Stimulated activated CD4-positive, alpha-beta T cell treated with anti-CD3 and anti-CD28 coated beads, Interleukin-1b, Interleukin-23, amount 100 ng/mL, for 48 hours (primary cell): ENCODE results near the gene SLC25A45.

Experiments
- DNase-seq: peaks from one replicate; pipeline ENCODE4 v3.0.0-alpha.2; 2020

SLC25A45 gene

GRCh38 chr11:65382033-65382803, at the start of gene SLC25A45:
TSS of gene SLC25A45 (minus strand) at chr11:65382646. CDS start at chr11:65381951, 695 bp downstream.
- DNase-seq, result peak; percentile 96

DNA sequence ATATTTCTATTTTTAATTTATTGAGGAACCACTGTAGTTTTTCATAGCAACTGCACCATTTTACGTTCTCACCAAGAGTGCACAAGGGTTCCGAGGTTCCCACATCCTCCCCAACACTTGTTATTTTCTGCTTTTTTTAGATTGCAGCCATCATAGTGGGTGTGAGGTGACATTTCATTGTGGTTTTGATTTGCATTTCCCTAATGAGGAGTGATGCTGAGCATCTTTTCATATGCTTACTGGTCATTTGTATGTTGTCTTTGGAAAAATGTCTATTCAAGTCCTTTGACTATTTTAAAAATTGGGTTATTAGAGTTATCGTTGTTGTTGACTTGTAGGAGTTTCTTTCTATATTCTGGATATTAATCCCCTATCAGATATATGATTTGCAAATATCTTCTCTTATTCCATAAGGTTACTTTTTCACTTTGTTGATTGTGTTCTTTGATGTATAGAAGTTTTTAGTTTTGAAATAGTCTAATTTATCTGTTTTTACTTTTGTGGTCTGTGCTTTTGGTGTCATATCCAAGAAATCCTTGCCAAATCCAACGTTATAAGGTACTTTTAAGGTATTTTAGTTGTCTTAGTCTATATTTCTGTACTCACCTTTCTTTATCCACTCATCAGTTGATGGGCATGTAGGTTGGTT, 49.1 kb upstream of the SLC25A45 start:
- DNase-seq, result no peak

DNA sequence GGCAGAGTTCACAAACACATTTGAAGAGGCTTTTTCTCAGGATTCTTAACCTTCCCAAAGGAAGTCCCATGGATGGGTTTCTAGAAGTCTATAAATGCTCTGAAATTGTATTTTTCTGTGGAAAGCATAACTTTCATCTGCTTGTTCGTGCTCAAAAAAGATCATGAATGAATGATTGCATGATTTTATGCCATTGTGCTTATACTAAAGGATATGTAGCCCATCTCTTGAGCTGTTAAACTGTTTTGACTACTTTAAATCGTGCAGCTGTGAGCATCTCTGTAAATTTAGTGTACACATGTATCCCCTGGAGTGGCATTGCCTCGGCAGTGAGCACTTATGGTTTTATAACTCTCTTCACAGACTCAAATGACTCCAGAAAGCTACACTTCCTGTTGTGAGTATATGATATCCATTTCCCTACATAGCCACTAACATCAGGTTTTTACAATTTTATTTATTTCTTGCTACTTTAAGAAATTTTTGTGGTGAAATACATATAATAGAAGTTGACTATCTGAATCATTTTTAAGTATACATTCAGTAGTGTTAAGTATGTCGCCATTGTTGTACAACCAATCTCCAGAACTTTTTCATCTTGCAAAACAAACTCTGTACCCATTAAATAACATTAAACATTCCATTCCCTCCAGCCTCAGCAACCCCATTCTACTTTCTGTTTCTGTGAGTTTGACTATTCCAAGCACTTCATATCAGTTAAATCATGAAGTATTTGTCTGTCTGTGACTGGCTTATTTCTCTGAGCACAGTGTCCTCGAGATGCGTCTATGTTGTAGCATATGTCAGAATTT, 48.2 kb upstream of the SLC25A45 start:
- DNase-seq, result no peak

- peak; percentile 36 for DNase-seq
Measured at GRCh38 chr11:65429724-65430405, 47.4 kb upstream of the SLC25A45 start.

DNA sequence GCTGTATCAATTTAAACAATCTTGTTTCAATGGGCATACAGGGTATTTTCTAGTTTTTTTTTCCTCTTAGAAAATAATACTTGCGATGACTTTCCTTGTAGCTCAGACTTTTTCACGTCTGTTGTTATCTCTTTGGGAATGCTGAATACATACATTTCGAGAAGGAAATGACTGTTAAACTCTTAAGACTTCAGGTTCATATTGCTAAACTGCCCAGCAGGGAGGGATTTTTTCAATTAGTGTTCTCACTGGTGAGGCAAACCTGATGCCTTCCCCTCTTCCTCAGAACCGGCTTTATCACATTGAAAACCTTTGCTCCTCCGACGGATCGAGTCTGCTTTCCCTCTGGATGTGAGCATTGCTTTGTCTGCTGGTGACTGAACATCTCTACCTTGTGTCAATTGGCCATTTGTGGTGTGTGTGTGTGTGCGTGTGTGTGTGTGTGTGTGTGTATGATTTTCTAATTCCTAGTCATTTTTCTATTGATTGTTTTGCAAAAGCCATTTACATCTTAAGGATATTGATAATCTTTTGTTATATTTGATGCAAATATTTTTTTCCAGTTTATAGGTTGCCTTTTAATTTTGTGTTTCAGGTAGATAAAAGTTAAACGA, 46.7 kb upstream of the SLC25A45 start:
- no peak for DNase-seq

DNA sequence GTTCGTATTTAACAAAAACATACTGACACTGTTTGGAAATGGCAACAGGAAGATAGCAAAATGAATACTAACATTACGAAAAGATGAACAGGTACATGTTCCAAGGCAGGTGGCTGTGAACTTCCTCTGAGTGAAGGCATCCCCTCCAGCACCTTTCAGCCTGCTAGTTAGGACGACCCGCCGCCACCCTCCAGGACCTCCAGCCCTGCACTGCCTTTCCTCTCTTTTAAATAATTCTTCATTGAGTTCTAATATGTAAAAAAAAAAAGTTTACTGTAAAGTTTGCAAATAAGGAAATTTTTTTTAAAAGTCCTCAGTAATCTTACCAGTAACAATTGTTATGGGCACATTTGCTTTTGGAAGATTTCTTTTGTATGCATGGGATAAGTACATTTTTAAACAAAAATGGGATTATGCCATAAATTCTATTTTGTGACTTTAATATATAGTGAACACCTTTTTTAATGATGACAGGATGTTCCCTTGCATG, 46.2 kb upstream of the SLC25A45 start:
- DNase-seq, result no peak

DNA sequence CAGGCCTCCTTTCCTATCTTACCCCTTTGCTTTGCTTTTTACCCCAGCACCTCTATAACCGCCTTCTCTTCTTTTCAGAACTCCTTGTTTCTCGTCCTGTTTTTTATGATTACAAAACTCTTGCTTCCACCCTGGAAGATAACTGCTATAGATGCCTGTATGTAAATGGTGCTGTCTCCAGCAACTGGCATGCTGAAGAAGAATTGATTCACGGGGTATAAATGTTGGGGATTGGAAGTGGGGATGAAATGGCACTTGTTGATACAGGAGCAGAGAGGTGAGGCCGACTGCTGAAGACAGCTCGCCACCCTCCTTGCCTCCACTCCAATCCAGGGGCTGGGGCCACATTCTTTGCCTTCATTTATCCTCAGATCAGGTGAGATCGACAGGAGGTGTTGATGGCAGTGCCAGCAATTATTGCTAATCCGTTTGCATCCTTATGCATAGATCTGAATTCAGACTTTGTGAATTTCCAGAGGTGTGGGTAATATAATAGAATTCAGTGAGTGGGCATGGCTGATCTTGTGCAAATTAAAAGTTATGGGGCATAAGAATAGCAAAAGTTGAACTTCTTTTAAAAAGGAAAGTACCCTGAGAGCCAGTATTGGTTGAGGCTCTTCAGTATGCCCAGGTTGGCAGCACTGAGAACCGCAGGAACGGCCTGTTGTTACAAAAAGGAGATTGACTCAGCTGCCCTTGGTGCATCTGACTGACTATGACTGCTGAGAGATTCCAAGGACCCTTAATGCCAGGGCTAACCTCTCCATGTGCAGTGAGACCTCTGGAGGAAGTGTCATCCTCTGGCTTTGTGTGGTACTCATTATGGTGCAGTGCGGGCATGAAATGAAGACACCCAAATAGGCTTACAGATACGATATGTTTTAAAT, 45.5 kb upstream of the SLC25A45 start:
- DNase-seq, result peak; percentile 61

DNA sequence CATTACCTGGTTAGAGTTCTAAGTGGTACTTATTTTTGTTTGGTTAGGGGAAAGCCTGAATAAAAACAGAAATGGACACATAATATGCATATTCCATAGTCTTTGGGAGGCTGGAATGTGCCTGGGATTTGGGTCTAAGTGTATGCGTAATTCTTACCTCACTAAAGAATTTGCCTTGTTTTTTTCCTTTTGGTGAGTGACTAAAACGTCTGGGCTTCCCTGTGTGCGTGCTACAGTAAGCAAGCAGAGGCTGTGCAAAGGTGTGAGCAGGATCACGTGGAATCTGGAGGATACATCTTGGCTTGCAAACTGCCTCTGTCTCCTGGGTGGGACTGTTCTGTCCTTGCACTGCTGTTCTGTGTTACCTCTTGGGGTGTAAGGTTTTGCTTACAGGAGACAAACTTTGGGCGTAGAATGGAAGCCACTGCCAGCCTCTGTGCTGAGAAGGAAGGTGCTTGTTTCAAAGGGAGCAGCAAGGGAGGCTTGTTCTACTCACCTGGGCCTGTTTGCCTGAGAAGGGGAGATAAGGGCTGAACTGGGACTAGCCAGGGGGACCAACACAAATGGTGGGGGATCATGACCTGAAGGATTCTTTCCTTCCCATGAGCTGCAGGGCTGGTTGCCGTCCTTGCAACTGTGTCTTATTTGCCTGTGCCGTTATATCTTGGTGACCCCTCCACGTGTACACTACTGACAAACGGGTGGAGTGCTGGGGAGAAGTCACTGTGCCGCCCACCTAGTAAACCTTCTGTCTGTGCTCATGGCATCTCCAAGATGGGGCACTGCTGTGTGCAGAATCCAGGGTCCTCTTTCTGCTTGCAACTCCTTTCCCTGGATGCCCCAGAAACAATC, 44.6 kb upstream of the SLC25A45 start:
- peak; percentile 58 for DNase-seq

GRCh38 chr11:65425971-65426838, 43.8 kb upstream of the SLC25A45 start:
- peak; percentile 27 for DNase-seq

DNA sequence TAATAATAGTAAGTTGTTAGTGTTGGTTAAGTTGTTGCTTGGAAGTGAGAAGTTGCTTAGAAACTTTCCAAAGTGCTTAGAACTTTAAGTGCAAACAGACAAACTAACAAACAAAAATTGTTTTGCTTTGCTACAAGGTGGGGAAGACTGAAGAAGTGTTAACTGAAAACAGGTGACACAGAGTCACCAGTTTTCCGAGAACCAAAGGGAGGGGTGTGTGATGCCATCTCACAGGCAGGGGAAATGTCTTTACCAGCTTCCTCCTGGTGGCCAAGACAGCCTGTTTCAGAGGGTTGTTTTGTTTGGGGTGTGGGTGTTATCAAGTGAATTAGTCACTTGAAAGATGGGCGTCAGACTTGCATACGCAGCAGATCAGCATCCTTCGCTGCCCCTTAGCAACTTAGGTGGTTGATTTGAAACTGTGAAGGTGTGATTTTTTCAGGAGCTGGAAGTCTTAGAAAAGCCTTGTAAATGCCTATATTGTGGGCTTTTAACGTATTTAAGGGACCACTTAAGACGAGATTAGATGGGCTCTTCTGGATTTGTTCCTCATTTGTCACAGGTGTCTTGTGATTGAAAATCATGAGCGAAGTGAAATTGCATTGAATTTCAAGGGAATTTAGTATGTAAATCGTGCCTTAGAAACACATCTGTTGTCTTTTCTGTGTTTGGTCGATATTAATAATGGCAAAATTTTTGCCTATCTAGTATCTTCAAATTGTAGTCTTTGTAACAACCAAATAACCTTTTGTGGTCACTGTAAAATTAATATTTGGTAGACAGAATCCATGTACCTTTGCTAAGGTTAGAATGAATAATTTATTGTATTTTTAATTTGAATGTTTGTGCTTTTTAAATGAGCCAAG, 42.9 kb upstream of the SLC25A45 start:
- peak; percentile 89 for DNase-seq

DNA sequence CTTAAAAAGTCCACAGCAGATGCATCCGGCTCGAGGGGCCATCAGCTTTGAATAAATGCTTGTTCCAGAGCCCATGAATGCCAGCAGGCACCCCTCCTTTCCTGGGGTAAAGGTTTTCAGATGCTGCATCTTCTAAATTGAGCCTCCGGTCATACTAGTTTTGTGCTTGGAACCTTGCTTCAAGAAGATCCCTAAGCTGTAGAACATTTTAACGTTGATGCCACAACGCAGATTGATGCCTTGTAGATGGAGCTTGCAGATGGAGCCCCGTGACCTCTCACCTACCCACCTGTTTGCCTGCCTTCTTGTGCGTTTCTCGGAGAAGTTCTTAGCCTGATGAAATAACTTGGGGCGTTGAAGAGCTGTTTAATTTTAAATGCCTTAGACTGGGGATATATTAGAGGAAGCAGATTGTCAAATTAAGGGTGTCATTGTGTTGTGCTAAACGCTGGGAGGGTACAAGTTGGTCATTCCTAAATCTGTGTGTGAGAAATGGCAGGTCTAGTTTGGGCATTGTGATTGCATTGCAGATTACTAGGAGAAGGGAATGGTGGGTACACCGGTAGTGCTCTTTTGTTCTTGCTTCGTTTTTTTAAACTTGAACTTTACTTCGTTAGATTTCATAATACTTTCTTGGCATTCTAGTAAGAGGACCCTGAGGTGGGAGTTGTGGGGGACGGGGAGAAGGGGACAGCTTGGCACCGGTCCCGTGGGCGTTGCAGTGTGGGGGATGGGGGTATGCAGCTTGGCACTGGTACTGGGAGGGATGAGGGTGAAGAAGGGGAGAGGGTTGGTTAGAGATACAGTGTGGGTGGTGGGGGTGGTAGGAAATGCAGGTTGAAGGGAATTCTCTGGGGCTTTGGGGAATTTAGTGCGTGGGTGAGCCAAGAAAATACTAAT, 42.0 kb upstream of the SLC25A45 start:
- peak; percentile 82 for DNase-seq

DNA sequence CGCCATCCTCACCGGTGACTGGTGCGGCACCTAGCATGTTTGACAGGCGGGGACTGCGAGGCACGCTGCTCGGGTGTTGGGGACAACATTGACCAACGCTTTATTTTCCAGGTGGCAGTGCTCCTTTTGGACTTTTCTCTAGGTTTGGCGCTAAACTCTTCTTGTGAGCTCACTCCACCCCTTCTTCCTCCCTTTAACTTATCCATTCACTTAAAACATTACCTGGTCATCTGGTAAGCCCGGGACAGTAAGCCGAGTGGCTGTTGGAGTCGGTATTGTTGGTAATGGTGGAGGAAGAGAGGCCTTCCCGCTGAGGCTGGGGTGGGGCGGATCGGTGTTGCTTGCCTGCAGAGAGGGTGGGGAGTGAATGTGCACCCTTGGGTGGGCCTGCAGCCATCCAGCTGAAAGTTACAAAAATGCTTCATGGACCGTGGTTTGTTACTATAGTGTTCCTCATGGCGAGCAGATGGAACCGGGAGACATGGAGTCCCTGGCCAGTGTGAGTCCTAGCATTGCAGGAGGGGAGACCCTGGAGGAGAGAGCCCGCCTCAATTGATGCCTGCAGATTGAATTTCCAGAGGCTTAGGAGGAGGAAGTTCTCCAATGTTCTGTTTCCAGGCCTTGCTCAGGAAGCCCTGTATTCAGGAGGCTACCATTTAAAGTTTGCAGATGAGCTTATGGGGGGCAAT, 41.2 kb upstream of the SLC25A45 start:
- peak; percentile 38 for DNase-seq

DNA sequence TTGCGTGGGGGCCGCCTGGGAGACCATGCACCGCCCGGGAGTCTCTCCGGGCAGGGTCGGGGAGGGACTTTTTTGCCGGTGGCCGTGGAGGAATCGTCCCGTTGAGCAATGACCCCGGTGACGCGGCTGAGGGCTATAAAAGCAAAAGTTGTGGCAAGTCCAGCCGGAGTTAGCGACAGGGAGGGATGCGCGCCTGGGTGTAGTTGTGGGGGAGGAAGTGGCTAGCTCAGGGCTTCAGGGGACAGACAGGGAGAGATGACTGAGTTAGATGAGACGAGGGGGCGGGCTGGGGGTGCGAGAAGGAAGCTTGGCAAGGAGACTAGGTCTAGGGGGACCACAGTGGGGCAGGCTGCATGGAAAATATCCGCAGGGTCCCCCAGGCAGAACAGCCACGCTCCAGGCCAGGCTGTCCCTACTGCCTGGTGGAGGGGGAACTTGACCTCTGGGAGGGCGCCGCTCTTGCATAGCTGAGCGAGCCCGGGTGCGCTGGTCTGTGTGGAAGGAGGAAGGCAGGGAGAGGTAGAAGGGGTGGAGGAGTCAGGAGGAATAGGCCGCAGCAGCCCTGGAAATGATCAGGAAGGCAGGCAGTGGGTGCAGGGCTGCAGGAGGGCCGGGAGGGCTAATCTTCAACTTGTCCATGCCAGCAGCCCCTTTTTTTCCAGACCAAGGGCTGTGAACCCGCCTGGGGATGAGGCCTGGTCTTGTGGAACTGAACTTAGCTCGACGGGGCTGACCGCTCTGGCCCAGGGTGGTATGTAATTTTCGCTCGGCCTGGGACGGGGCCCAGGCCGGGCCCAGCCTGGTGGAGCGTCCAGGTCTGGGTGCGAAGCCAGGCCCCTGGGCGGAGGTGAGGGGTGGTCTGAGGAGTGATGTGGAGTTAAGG, 40.4 kb upstream of the SLC25A45 start, which contains the start of gene NEAT1:
TSS of gene NEAT1 (plus strand) at position 166 of the 883 bp plus-strand sequence.
- peak; percentile 95 for DNase-seq

DNA sequence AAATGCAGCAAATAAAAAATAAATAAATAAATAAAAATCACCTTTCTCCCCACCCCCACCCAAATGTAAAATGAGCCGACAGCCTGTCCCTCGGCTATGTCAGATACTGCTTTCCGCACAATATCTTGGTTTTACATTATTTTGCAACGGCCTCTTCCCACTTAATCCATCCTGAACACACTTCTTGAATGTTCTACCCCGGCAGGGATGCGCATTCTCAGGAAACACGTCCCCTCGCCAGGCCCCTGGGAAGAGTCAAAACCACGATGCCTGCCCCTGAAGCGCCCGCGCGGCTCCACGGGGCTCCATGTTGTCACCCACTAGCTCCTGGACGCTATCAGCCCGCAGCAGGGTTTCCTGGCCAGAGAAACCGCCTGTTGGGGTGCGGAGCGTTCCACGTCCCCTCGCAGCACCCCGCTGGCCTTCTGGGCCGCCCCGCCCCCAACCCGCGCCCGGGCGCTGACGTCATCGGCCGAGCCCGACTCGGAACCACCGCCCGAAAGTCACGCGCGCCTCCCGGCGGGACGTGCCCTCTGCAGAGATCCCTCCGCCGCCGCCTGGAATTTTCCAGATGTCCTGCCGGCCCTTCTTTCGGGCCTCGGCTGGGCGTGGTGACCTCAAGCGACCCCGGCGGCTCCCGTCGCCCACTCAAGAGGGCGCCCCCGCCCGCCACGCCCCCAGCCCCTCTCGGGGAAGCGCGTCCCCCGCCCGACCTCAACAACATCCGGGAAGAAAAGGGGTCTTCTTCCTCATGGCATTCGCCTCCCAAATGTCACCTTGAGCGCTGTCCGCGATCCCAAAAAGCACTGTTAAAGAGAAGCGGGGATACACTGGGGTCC, 39.6 kb upstream of the SLC25A45 start:
- DNase-seq, result peak; percentile 98
